ENCODE results near the gene OLFML2A. TPM values are rescaled to one million over a fixed set of nuclear protein-coding genes. Genes with fewer than 3 reads are reported as not detected.

The OLFML2A gene
- polyA plus RNA-seq, 1 donor from 2014 or later: 0.15 TPM

DNA sequence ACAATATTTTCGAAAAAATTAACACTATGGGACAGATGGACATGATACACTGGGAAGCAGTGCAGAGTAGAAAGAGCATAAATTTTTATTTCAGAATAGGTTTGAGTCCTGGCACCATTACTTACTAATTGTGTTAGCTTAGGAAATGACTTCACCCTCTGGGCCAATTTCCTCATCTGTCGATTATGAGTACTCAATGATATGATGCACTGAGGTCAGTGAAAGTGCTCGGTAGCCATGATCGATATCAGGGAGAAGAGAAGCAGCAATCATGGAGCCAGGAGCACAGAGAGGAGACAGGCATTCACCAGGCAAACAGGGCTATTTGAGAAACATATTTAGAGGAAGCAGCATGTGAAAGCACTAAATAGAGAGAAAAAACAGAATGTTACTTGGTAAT is 35.3 kb upstream of the OLFML2A start:
- Histone ChIP-seq H3K4me3 (ENCODE audit: low read length) (no peak overlapping the region), H3K27ac (ENCODE audit: low read length) (no peak overlapping the region), H3K9me2 (ENCODE audit: insufficient read depth, low read length) (no peaks in the 10 kb centered on the region), H3K9me3 (ENCODE audit: low read length) (no peaks in the 10 kb centered on the region), H2AFZ (ENCODE audit: low read depth, low read length) (no peak overlapping the region), H3K4me2 (ENCODE audit: low read length) (no peak overlapping the region), H4K20me1 (ENCODE audit: insufficient read depth) (no peaks in the 10 kb centered on the region), H3K27me3 (ENCODE audit: insufficient read depth, low read depth, low read length) (no peaks in the 10 kb centered on the region), H3K9ac (ENCODE audit: low read length) (no peak overlapping the region), H3K36me3 (ENCODE audit: insufficient read depth, low read length) (no peaks in the 10 kb centered on the region), H3F3A (ENCODE audit: insufficient read depth, low read length, poor library complexity, severe bottlenecking) (peaks cover 3% of the 10 kb centered on the region), H3K79me2 (replicated peaks; ENCODE audit: insufficient read depth, low read length) (no peaks in the 10 kb centered on the region)
- no peak for TF ChIP-seq EP300 (conservative IDR thresholded peaks at IDR 0.05; ENCODE audit: poor library complexity, severe bottlenecking)
- TF ChIP-seq, protein P1, sequence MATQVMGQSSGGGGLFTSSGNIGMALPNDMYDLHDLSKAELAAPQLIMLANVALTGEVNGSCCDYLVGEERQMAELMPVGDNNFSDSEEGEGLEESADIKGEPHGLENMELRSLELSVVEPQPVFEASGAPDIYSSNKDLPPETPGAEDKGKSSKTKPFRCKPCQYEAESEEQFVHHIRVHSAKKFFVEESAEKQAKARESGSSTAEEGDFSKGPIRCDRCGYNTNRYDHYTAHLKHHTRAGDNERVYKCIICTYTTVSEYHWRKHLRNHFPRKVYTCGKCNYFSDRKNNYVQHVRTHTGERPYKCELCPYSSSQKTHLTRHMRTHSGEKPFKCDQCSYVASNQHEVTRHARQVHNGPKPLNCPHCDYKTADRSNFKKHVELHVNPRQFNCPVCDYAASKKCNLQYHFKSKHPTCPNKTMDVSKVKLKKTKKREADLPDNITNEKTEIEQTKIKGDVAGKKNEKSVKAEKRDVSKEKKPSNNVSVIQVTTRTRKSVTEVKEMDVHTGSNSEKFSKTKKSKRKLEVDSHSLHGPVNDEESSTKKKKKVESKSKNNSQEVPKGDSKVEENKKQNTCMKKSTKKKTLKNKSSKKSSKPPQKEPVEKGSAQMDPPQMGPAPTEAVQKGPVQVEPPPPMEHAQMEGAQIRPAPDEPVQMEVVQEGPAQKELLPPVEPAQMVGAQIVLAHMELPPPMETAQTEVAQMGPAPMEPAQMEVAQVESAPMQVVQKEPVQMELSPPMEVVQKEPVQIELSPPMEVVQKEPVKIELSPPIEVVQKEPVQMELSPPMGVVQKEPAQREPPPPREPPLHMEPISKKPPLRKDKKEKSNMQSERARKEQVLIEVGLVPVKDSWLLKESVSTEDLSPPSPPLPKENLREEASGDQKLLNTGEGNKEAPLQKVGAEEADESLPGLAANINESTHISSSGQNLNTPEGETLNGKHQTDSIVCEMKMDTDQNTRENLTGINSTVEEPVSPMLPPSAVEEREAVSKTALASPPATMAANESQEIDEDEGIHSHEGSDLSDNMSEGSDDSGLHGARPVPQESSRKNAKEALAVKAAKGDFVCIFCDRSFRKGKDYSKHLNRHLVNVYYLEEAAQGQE (IDR thresholded peaks at IDR 0.05; ENCODE audit: borderline replicate concordance): no peak
- TF ChIP-seq, protein P2, sequence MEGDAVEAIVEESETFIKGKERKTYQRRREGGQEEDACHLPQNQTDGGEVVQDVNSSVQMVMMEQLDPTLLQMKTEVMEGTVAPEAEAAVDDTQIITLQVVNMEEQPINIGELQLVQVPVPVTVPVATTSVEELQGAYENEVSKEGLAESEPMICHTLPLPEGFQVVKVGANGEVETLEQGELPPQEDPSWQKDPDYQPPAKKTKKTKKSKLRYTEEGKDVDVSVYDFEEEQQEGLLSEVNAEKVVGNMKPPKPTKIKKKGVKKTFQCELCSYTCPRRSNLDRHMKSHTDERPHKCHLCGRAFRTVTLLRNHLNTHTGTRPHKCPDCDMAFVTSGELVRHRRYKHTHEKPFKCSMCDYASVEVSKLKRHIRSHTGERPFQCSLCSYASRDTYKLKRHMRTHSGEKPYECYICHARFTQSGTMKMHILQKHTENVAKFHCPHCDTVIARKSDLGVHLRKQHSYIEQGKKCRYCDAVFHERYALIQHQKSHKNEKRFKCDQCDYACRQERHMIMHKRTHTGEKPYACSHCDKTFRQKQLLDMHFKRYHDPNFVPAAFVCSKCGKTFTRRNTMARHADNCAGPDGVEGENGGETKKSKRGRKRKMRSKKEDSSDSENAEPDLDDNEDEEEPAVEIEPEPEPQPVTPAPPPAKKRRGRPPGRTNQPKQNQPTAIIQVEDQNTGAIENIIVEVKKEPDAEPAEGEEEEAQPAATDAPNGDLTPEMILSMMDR (IDR thresholded peaks at IDR 0.05; ENCODE audit: poor library complexity, severe bottlenecking): no peak
- TF ChIP-seq EZH2 (IDR thresholded peaks at IDR 0.05; ENCODE audit: borderline replicate concordance, insufficient read depth, low read length, poor library complexity, severe bottlenecking): no peak
- no peak for TF ChIP-seq POLR2AphosphoS5 (IDR thresholded peaks at IDR 0.05)
- no peak for TF ChIP-seq MXI1 (conservative IDR thresholded peaks at IDR 0.05; ENCODE audit: poor library complexity, severe bottlenecking)
- no peak for TF ChIP-seq RAD21 (conservative IDR thresholded peaks at IDR 0.05)
- TF ChIP-seq SMC3 (conservative IDR thresholded peaks at IDR 0.05; ENCODE audit: poor library complexity): no peak
- no peak for TF ChIP-seq TAF1 (IDR thresholded peaks at IDR 0.05; ENCODE audit: low read depth)

DNA sequence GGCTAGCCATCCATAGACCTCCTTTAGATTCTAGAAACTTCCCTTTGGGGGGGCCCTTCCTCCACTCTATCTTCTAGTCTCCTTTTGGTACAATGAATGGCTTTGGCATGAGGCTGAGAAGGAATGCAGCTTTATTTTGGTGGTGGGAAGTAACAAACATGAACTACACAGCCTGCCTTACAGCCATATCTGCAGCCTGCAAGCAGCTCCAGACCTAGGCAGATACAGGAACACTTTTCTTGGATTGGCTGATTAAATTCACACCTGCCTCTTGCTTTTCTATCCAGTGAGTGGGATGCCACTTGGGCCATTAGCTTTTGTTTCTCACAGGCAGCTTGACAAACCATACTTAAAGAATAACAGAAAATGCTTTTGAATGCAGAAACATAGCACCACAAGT is 34.0 kb upstream of the OLFML2A start:
- Histone ChIP-seq H3K9me2 (ENCODE audit: insufficient read depth, low read length) (no peaks in the 10 kb centered on the region), H3K27me3 (ENCODE audit: insufficient read depth, low read depth, low read length) (no peaks in the 10 kb centered on the region), H4K20me1 (ENCODE audit: insufficient read depth) (no peaks in the 10 kb centered on the region), H3K4me2 (ENCODE audit: low read length) (no peak overlapping the region), H3K4me3 (ENCODE audit: low read length) (no peak overlapping the region), H3K9ac (ENCODE audit: low read length) (no peak overlapping the region), H3F3A (ENCODE audit: insufficient read depth, low read length, poor library complexity, severe bottlenecking) (peaks cover 3% of the 10 kb centered on the region), H3K36me3 (ENCODE audit: insufficient read depth, low read length) (no peaks in the 10 kb centered on the region), H3K27ac (ENCODE audit: low read length) (no peak overlapping the region), H2AFZ (ENCODE audit: low read depth, low read length) (no peak overlapping the region), H3K9me3 (ENCODE audit: low read length) (no peaks in the 10 kb centered on the region), H3K79me2 (replicated peaks; ENCODE audit: insufficient read depth, low read length) (no peaks in the 10 kb centered on the region)
- TF ChIP-seq SMC3 (conservative IDR thresholded peaks at IDR 0.05; ENCODE audit: poor library complexity): no peak

Data from neural cell (in vitro differentiated cells).